HG03575 (cell line): ENCODE results near the gene TLL2.
"Not testable (repeated sequence)": the region's sequence is repeated elsewhere in the genome, so short reads cannot be mapped to it uniquely, and the experiment has no call there.

Source experiments
- ATAC-seq: cut with Tn5 transposase; IDR thresholded peaks from one replicate; pipeline ENCODE4 v1.9.1; 2021; ENCODE audit not compliant: unreplicated experiment, insufficient number of reproducible peaks, low FRiP score; ENCODE audit errors: extremely low read depth

Gene TLL2

GRCh38 chr10:96513698-96514561 lies at the start of gene TLL2:
TSS of gene TLL2 (minus strand) at chr10:96513926. CDS start at chr10:96513685, 241 bp downstream.
- ATAC-seq: no peak

GRCh38 chr10:96560966-96561887 lies 47.5 kb upstream of the TLL2 start:
- ATAC-seq: no peak

- no peak for ATAC-seq
These were observed 46.8 kb upstream of the TLL2 start for GRCh38 chr10:96560489-96560888.

GRCh38 chr10:96556003-96556402 lies 42.3 kb upstream of the TLL2 start:
- ATAC-seq: no peak

GRCh38 chr10:96555330-96555729 lies 41.6 kb upstream of the TLL2 start:
- ATAC-seq: no peak

- no peak for ATAC-seq
These were observed 34.9 kb upstream of the TLL2 start for GRCh38 chr10:96548589-96548988.

GRCh38 chr10:96545558-96545957 lies 31.8 kb upstream of the TLL2 start:
- not testable (repeated sequence) for ATAC-seq

GRCh38 chr10:96541921-96542320 lies 28.2 kb upstream of the TLL2 start:
- no peak for ATAC-seq

GRCh38 chr10:96540240-96540639 lies 26.5 kb upstream of the TLL2 start:
- ATAC-seq: no peak

GRCh38 chr10:96538683-96539082 lies 25.0 kb upstream of the TLL2 start:
- ATAC-seq: no peak

- ATAC-seq: no peak
These were observed 22.4 kb upstream of the TLL2 start for GRCh38 chr10:96536129-96536528.

- ATAC-seq: no peak
These were observed 18.8 kb upstream of the TLL2 start for GRCh38 chr10:96532523-96532922.

- ATAC-seq: no peak
These were observed 16.0 kb upstream of the TLL2 start for GRCh38 chr10:96529634-96530279.

- ATAC-seq: no peak
These were observed 11.0 kb upstream of the TLL2 start for GRCh38 chr10:96524741-96525140.

GRCh38 chr10:96517284-96517683 lies 3.6 kb upstream of the TLL2 start:
- ATAC-seq: no peak

GRCh38 chr10:96516337-96516736 lies 2.6 kb upstream of the TLL2 start:
- no peak for ATAC-seq

GRCh38 chr10:96513305-96513697 lies 425 bp downstream of the TLL2 start:
- no peak for ATAC-seq

- ATAC-seq: no peak
These were observed 1.0 kb downstream of the TLL2 start for GRCh38 chr10:96512524-96513304.
